UCSD-AML1 (cell line): Measurements from ENCODE around the gene PIN1.

Experiments used
- DNase-seq: peaks from one replicate; lab custom pipeline; 2025; ENCODE audit not compliant: unreplicated experiment; lab: John Stamatoyannopoulos, UW

The PIN1 gene

GRCh38 chr19:9883231-9883758, 48.2 kb downstream of the PIN1 start:
- no peak for DNase-seq

GRCh38 chr19:9883764-9884163, 48.6 kb downstream of the PIN1 start:
- DNase-seq, result no peak

- DNase-seq, result no peak
These were observed 50.0 kb downstream of the PIN1 start for GRCh38 chr19:9885077-9885552.

- no peak for DNase-seq
These were observed 56.7 kb downstream of the PIN1 start for GRCh38 chr19:9891609-9892373.
